Activated CD8-positive, alpha-beta T cell treated with anti-CD3 and anti-CD28 coated beads for 36 hours (primary cell): ENCODE results near the gene SOD3. TPM values are rescaled to one million over a fixed set of nuclear protein-coding genes. Genes with fewer than 3 reads are reported as not detected.

Source experiments
- ATAC-seq: fragments of 200-7000 bp; cut with Tn5 transposase; one replicate; pipeline ENCODE4 v1.10.0; 2021; ENCODE audit warnings: mild to moderate bottlenecking, moderate library complexity
- CTCF ChIA-PET: fragments of 350-600 bp; sonication (Branson Sonifier 250); formaldehyde crosslinking; loops from one replicate; lab custom pipeline; 2021; ENCODE audit warnings: antibody characterized with exemption; lab: Charles Lee
- POLR2A ChIA-PET: fragments of 350-600 bp; sonication (Branson Sonifier 250); formaldehyde crosslinking; loops from one replicate; lab custom pipeline; 2021; ENCODE audit warnings: antibody characterized with exemption; lab: Charles Lee
- DNase-seq: peaks from one replicate; pipeline ENCODE4 v3.0.0-alpha.2; 2020
- H3K27ac Mint-ChIP-seq: one replicate; pipeline ENCODE4 v1.8.0; 2021; ENCODE audit warnings: mild to moderate bottlenecking, mixed read lengths
- H3K27me3 Mint-ChIP-seq: one replicate; pipeline ENCODE4 v1.8.0; 2021; ENCODE audit warnings: mixed read lengths
- H3K36me3 Mint-ChIP-seq: one replicate; pipeline ENCODE4 v1.8.0; 2021; ENCODE audit warnings: low read depth, mixed read lengths
- H3K4me1 Mint-ChIP-seq: one replicate; pipeline ENCODE4 v1.8.0; 2021; ENCODE audit warnings: low read depth, mixed read lengths
- H3K4me3 Mint-ChIP-seq: one replicate; pipeline ENCODE4 v1.8.0; 2021; ENCODE audit warnings: mild to moderate bottlenecking, moderate library complexity, mixed read lengths
- H3K9me3 Mint-ChIP-seq: one replicate; pipeline ENCODE4 v1.8.0; 2021; ENCODE audit warnings: mixed read lengths
- CTCF ChIP-seq: fragments of 200-600 bp; IDR thresholded peaks from one replicate; pipeline ENCODE4 v1.8.0; 2022; ENCODE audit warnings: antibody characterized with exemption, mild to moderate bottlenecking
- intact Hi-C: fragments of 100-400 bp; cut with micrococcal nuclease; formaldehyde crosslinking; loops from one replicate; pipeline ENCODE4 v1.10.0; 2022
- total RNA-seq, 2 experiments: library from RNA; stranded (reverse); gene quantifications; one replicate each; pipeline ENCODE4 v1.2.3, GENCODE V29; 2021

Gene SOD3
- total RNA-seq, 2 experiments from 2014 or later = not detected

- Mint-ChIP-seq H3K9me3 (peaks cover 3% of the 10 kb centered on the region), H3K4me1 (no peaks in the 10 kb centered on the region), H3K36me3 (no peaks in the 10 kb centered on the region), H3K27ac (no peak overlapping the region), H3K4me3 (no peak overlapping the region), H3K27me3 (peaks cover 3% of the 10 kb centered on the region)
- no peak for TF ChIP-seq CTCF
- POLR2A ChIA-PET = no interaction called here
- DNase-seq (no peak), ATAC-seq (no peak)
- intact Hi-C loops = no loop called here
- CTCF ChIA-PET = no interaction called here
These were observed 2.8 kb upstream of the SOD3 start for GRCh38 chr4:24792552-24792951.

- ChIA-PET CTCF (no interaction called here), POLR2A (no interaction called here)
- no peak for DNase-seq
- ATAC-seq = no peak
- no peaks in the 10 kb centered on the region for H3K36me3 Mint-ChIP-seq
- TF ChIP-seq CTCF = no peak
- peaks cover 3% of the 10 kb centered on the region for H3K9me3 Mint-ChIP-seq
- H3K4me1 Mint-ChIP-seq = no peaks in the 10 kb centered on the region
- peaks cover 11% of the 10 kb centered on the region for H3K27me3 Mint-ChIP-seq
- H3K4me3 Mint-ChIP-seq = no peak overlapping the region
- intact Hi-C loops = no loop called here
- no peak overlapping the region for H3K27ac Mint-ChIP-seq
These were observed 2.0 kb upstream of the SOD3 start for GRCh38 chr4:24793219-24794005.

GRCh38 chr4:24794051-24794450 lies 1.3 kb upstream of the SOD3 start:
- Mint-ChIP-seq H3K9me3 (no peaks in the 10 kb centered on the region), H3K27me3 (peaks cover 18% of the 10 kb centered on the region), H3K4me1 (no peaks in the 10 kb centered on the region), H3K4me3 (no peak overlapping the region), H3K36me3 (no peaks in the 10 kb centered on the region), H3K27ac (no peak overlapping the region)
- no peak for TF ChIP-seq CTCF
- ChIA-PET POLR2A (no interaction called here), CTCF (no interaction called here)
- intact Hi-C loops = no loop called here
- DNase-seq = no peak
- no peak for ATAC-seq

GRCh38 chr4:24794480-24794879 lies 893 bp upstream of the SOD3 start:
- CTCF ChIA-PET = no interaction called here
- peaks cover 20% of the 10 kb centered on the region for H3K27me3 Mint-ChIP-seq
- no peak overlapping the region for H3K4me3 Mint-ChIP-seq
- no peaks in the 10 kb centered on the region for H3K9me3 Mint-ChIP-seq
- intact Hi-C loops = no loop called here
- ATAC-seq = no peak
- no peak for TF ChIP-seq CTCF
- POLR2A ChIA-PET = no interaction called here
- no peak for DNase-seq
- no peaks in the 10 kb centered on the region for H3K36me3 Mint-ChIP-seq
- no peak overlapping the region for H3K27ac Mint-ChIP-seq
- H3K4me1 Mint-ChIP-seq = no peaks in the 10 kb centered on the region

- Mint-ChIP-seq H3K27me3 (peaks cover 26% of the 10 kb centered on the region), H3K4me1 (no peaks in the 10 kb centered on the region), H3K4me3 (no peak overlapping the region), H3K9me3 (no peaks in the 10 kb centered on the region), H3K27ac (no peak overlapping the region), H3K36me3 (no peaks in the 10 kb centered on the region)
- no peak for TF ChIP-seq CTCF
- POLR2A ChIA-PET = no interaction called here
- ATAC-seq (no peak), DNase-seq (no peak)
- intact Hi-C loops = no loop called here
- CTCF ChIA-PET = no interaction called here
These were observed 451 bp downstream of the SOD3 start for GRCh38 chr4:24795666-24796381.
